Stomach (tissue), 4 donors: ENCODE data around the gene FAM171A1.

Experiments
- POLR2A ChIP-seq, 4 donors: fragments of 450-650 bp; IDR thresholded peaks; one replicate each; pipeline ENCODE4 v1.6.1; 2016; ENCODE audit warnings: antibody characterized with exemption in 4 of 4, control low read depth in 2 of 4, mild to moderate bottlenecking in 1 of 4, moderate library complexity in 1 of 4
- POLR2AphosphoS5 ChIP-seq, 3 donors: sonication (generic); formaldehyde crosslinking; IDR thresholded peaks; one replicate each; pipeline ENCODE4 v1.6.1; 2016; ENCODE audit warnings: antibody characterized with exemption in 3 of 3
- TF ChIP-seq, protein P1 (sequence below), 7 experiments: fragments of 450-650 bp in 4 of 7; fragments of 200-600 bp in 3 of 7; sonication (generic) in 3 of 7; IDR thresholded peaks; one replicate each; pipeline ENCODE4 v1.5.1; 2016 to 2019; ENCODE audit warnings: antibody characterized with exemption in 7 of 7, control low read depth in 2 of 7, mild to moderate bottlenecking in 1 of 7

DNA sequence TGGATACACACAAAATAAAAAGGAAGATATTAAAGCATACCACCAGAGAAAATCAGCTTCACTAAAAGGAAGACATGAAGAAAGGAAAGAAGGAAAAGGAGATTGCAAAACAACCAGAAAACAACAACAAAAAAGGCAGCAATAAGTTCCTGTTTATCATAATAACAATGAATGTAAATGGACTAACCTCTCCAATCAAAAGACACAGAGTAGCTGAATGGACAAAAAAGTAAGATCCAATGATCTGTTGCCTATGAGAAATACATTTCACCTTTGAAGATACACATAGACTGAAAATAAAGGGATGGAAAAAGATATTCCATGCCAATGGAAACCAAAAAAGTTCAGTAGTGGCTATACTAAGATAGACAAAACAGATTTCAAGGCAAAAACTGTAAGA lies 30.3 kb upstream of the FAM171A1 start:
- TF ChIP-seq POLR2A (IDR thresholded peaks at IDR 0.05) (no peak), POLR2AphosphoS5 (IDR thresholded peaks at IDR 0.05) (no peak)
- TF ChIP-seq, protein P1, sequence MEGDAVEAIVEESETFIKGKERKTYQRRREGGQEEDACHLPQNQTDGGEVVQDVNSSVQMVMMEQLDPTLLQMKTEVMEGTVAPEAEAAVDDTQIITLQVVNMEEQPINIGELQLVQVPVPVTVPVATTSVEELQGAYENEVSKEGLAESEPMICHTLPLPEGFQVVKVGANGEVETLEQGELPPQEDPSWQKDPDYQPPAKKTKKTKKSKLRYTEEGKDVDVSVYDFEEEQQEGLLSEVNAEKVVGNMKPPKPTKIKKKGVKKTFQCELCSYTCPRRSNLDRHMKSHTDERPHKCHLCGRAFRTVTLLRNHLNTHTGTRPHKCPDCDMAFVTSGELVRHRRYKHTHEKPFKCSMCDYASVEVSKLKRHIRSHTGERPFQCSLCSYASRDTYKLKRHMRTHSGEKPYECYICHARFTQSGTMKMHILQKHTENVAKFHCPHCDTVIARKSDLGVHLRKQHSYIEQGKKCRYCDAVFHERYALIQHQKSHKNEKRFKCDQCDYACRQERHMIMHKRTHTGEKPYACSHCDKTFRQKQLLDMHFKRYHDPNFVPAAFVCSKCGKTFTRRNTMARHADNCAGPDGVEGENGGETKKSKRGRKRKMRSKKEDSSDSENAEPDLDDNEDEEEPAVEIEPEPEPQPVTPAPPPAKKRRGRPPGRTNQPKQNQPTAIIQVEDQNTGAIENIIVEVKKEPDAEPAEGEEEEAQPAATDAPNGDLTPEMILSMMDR (IDR thresholded peaks at IDR 0.05), result no peak
